A204.1 (cell line): ENCODE measurements around the gene PIRT.

Source experiments
- FAIRE-seq: peaks from 2 replicates; lab custom pipeline; 2012; peaks lifted over from hg19 to GRCh38; lab: Jason Lieb, UNC

The PIRT gene

GRCh38 chr17:10821054-10821453 lies 16.8 kb downstream of the PIRT start:
- FAIRE-seq, result no peak

GRCh38 chr17:10815319-10815718 lies 22.6 kb downstream of the PIRT start:
- no peak for FAIRE-seq

- no peak for FAIRE-seq
These were observed 23.8 kb downstream of the PIRT start for GRCh38 chr17:10814075-10814474.

GRCh38 chr17:10812674-10813073 lies 25.2 kb downstream of the PIRT start:
- FAIRE-seq, result no peak

GRCh38 chr17:10809605-10810004 lies 28.3 kb downstream of the PIRT start:
- FAIRE-seq, result no peak

GRCh38 chr17:10807704-10808128 lies 30.2 kb downstream of the PIRT start:
- no peak for FAIRE-seq

- FAIRE-seq, result no peak
These were observed 31.2 kb downstream of the PIRT start for GRCh38 chr17:10806545-10807262.

- no peak for FAIRE-seq
These were observed 32.0 kb downstream of the PIRT start for GRCh38 chr17:10805911-10806310.

GRCh38 chr17:10804546-10804945 lies 33.3 kb downstream of the PIRT start:
- no peak for FAIRE-seq

GRCh38 chr17:10803830-10804475 lies 33.9 kb downstream of the PIRT start, which contains the start of gene TMEM238L:
TMEM238L (minus strand) TSS chr17:10804099; CDS start chr17:10803963, 136 bp downstream.
- FAIRE-seq, result no peak

- FAIRE-seq, result no peak
These were observed 34.5 kb downstream of the PIRT start for GRCh38 chr17:10803350-10803749.

GRCh38 chr17:10802496-10803284 lies 35.2 kb downstream of the PIRT start:
- no peak for FAIRE-seq

- FAIRE-seq, result no peak
These were observed 38.5 kb downstream of the PIRT start for GRCh38 chr17:10799407-10799806.

- no peak for FAIRE-seq
These were observed 39.0 kb downstream of the PIRT start for GRCh38 chr17:10798910-10799309.

GRCh38 chr17:10798332-10798749 lies 39.5 kb downstream of the PIRT start:
- FAIRE-seq, result no peak

- FAIRE-seq, result no peak
These were observed 40.2 kb downstream of the PIRT start for GRCh38 chr17:10797476-10798328.

- no peak for FAIRE-seq
These were observed 44.1 kb downstream of the PIRT start for GRCh38 chr17:10793816-10794215.

- no peak for FAIRE-seq
These were observed 44.6 kb downstream of the PIRT start for GRCh38 chr17:10793256-10793655.

GRCh38 chr17:10792151-10792550 lies 45.7 kb downstream of the PIRT start:
- FAIRE-seq, result no peak

GRCh38 chr17:10790491-10791401 lies 47.1 kb downstream of the PIRT start:
- no peak for FAIRE-seq

GRCh38 chr17:10789694-10790271 lies 48.1 kb downstream of the PIRT start:
- FAIRE-seq, result no peak
